ENCODE measurements around the gene PRKD1. TPM values are rescaled to one million over a fixed set of nuclear protein-coding genes. Genes with fewer than 3 reads are reported as not detected.

The PRKD1 gene
- total RNA-seq, 2 donors from 2014 or later, result 12.0 to 12.6 TPM

DNA sequence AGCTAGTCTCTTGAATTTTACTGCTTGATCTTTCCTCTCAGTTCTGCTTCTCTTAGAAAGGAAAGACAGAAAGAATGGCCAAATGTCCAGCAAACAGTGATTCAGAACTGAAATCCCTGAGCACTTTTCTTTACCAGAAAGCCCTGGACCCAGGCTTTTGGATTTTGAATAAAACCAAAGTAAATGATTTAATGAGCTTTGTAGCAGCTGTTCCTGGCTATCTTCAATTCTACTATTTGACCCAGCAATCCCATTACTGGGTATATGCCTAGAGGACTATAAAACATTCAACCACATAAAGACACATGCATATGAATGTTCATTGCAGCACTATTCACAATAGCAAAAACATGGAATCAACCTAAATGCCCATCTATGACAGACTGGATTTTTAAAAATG lies 187.2 kb downstream of the PRKD1 start:
- H3K36me3 Mint-ChIP-seq (ENCODE audit: low read depth), result no peaks in the 10 kb centered on the region
- Histone ChIP-seq H3K36me3 (ENCODE audit: control insufficient read depth, insufficient read depth, low read length) (no peaks in the 10 kb centered on the region), H3K4me3 (ENCODE audit: low read length) (no peak overlapping the region), H3K9ac (ENCODE audit: extremely low read depth, low read length, poor library complexity, severe bottlenecking) (no peak overlapping the region), H3K4me1 (ENCODE audit: control insufficient read depth, insufficient read depth, low read length) (no peaks in the 10 kb centered on the region), H3K9me3 (ENCODE audit: control insufficient read depth, low read length) (no peaks in the 10 kb centered on the region), H3K27ac (ENCODE audit: low read depth, low read length) (no peak overlapping the region), H3K27me3 (ENCODE audit: control insufficient read depth, insufficient read depth, low read length, poor library complexity, severe bottlenecking) (no peaks in the 10 kb centered on the region)
- TF ChIP-seq, protein P1, sequence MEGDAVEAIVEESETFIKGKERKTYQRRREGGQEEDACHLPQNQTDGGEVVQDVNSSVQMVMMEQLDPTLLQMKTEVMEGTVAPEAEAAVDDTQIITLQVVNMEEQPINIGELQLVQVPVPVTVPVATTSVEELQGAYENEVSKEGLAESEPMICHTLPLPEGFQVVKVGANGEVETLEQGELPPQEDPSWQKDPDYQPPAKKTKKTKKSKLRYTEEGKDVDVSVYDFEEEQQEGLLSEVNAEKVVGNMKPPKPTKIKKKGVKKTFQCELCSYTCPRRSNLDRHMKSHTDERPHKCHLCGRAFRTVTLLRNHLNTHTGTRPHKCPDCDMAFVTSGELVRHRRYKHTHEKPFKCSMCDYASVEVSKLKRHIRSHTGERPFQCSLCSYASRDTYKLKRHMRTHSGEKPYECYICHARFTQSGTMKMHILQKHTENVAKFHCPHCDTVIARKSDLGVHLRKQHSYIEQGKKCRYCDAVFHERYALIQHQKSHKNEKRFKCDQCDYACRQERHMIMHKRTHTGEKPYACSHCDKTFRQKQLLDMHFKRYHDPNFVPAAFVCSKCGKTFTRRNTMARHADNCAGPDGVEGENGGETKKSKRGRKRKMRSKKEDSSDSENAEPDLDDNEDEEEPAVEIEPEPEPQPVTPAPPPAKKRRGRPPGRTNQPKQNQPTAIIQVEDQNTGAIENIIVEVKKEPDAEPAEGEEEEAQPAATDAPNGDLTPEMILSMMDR (conservative IDR thresholded peaks at IDR 0.05), result no peak
- no peaks in the 10 kb centered on the region for H3K27me3 Mint-ChIP-seq (ENCODE audit: insufficient read depth)
- no peak for DNase-seq
- H3K4me3 Mint-ChIP-seq, result no peak overlapping the region
- peaks cover 9% of the 10 kb centered on the region for H3K4me1 Mint-ChIP-seq
- no peak overlapping the region for H3K27ac Mint-ChIP-seq
- H3K9me3 Mint-ChIP-seq, result no peaks in the 10 kb centered on the region

DNA sequence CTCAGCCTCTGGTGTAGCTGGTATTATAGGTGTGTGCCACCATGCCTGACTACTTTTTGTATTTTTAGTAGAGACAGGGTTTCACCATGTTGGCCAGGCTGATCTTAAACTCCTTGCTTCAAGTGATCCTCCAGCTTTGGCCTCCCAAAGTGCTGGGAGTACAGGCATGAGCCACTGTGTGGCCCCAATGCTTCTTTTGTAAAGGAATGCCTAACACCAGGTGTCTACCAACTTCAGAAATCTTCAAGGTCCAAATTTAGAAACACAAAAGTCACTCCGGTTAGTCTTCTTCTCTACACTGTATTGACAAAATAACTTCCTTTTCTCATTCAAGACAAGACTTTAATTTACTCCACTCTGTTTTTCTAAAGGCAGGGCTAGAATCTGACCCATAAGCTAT lies 188.7 kb downstream of the PRKD1 start:
- Histone ChIP-seq H3K9ac (ENCODE audit: extremely low read depth, low read length, poor library complexity, severe bottlenecking) (no peak overlapping the region), H3K27ac (ENCODE audit: low read depth, low read length) (no peak overlapping the region), H3K9me3 (ENCODE audit: control insufficient read depth, low read length) (no peaks in the 10 kb centered on the region), H3K4me3 (ENCODE audit: low read length) (no peak overlapping the region), H3K36me3 (ENCODE audit: control insufficient read depth, insufficient read depth, low read length) (no peaks in the 10 kb centered on the region), H3K27me3 (ENCODE audit: control insufficient read depth, insufficient read depth, low read length, poor library complexity, severe bottlenecking) (no peaks in the 10 kb centered on the region), H3K4me1 (ENCODE audit: control insufficient read depth, insufficient read depth, low read length) (peaks cover 5% of the 10 kb centered on the region)
- TF ChIP-seq, protein P1 (conservative IDR thresholded peaks at IDR 0.05), result no peak
- no peak for DNase-seq
- no peak overlapping the region for H3K27ac Mint-ChIP-seq
- H3K36me3 Mint-ChIP-seq (ENCODE audit: low read depth), result no peaks in the 10 kb centered on the region
- H3K9me3 Mint-ChIP-seq, result no peaks in the 10 kb centered on the region
- peaks cover 17% of the 10 kb centered on the region for H3K4me1 Mint-ChIP-seq
- WGBS, 2 experiments (ENCODE audit: insufficient coverage in 1 of 2, insufficient read length in 1 of 2), result 69 to 75% methylated on average over 1 of the region's 1 CpG
- H3K27me3 Mint-ChIP-seq (ENCODE audit: insufficient read depth), result no peaks in the 10 kb centered on the region
- H3K4me3 Mint-ChIP-seq, result no peak overlapping the region

DNA sequence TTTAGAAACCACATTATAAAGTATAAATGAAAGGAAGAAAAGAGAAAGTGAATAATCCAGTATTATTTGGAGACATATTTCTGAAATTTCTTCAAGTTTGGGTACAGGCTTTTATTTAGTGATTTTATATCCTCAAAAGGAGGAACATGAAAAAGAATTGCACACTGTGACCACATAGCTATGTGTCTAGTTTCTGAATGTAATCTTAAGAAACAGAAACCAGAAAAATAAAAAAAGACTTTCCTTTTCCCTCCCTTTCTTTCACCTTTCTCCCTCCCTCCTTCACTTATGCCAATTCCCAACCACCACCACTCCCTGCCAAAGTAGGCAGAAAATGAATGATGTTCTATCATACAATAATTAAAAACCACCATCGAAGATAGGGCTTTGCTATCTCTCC lies 189.6 kb downstream of the PRKD1 start:
- Histone ChIP-seq H3K4me1 (ENCODE audit: control insufficient read depth, insufficient read depth, low read length) (peaks cover 5% of the 10 kb centered on the region), H3K4me3 (ENCODE audit: low read length) (no peak overlapping the region), H3K36me3 (ENCODE audit: control insufficient read depth, insufficient read depth, low read length) (no peaks in the 10 kb centered on the region), H3K27me3 (ENCODE audit: control insufficient read depth, insufficient read depth, low read length, poor library complexity, severe bottlenecking) (no peaks in the 10 kb centered on the region), H3K9me3 (ENCODE audit: control insufficient read depth, low read length) (no peaks in the 10 kb centered on the region), H3K27ac (ENCODE audit: low read depth, low read length) (no peak overlapping the region), H3K9ac (ENCODE audit: extremely low read depth, low read length, poor library complexity, severe bottlenecking) (no peak overlapping the region)
- no peak overlapping the region for H3K4me3 Mint-ChIP-seq
- no peaks in the 10 kb centered on the region for H3K36me3 Mint-ChIP-seq (ENCODE audit: low read depth)
- TF ChIP-seq, protein P1 (conservative IDR thresholded peaks at IDR 0.05), result no peak
- no peak overlapping the region for H3K27ac Mint-ChIP-seq
- WGBS, 2 experiments (ENCODE audit: insufficient coverage in 1 of 2, insufficient read length in 1 of 2), result 86% methylated on average over 1 of the region's 1 CpG; no CpG with 5 or more reads in 1 of the 2 experiments
- no peaks in the 10 kb centered on the region for H3K27me3 Mint-ChIP-seq (ENCODE audit: insufficient read depth)
- H3K4me1 Mint-ChIP-seq, result peaks cover 17% of the 10 kb centered on the region
- DNase-seq, result no peak
- H3K9me3 Mint-ChIP-seq, result peaks cover 2% of the 10 kb centered on the region
